Measurements from ENCODE around the gene DPH1. TPM values are rescaled to one million over a fixed set of nuclear protein-coding genes. Genes with fewer than 3 reads are reported as not detected.

Gene DPH1
- total RNA-seq, 2 donors from 2014 or later: 17.2 to 21.6 TPM

DNA sequence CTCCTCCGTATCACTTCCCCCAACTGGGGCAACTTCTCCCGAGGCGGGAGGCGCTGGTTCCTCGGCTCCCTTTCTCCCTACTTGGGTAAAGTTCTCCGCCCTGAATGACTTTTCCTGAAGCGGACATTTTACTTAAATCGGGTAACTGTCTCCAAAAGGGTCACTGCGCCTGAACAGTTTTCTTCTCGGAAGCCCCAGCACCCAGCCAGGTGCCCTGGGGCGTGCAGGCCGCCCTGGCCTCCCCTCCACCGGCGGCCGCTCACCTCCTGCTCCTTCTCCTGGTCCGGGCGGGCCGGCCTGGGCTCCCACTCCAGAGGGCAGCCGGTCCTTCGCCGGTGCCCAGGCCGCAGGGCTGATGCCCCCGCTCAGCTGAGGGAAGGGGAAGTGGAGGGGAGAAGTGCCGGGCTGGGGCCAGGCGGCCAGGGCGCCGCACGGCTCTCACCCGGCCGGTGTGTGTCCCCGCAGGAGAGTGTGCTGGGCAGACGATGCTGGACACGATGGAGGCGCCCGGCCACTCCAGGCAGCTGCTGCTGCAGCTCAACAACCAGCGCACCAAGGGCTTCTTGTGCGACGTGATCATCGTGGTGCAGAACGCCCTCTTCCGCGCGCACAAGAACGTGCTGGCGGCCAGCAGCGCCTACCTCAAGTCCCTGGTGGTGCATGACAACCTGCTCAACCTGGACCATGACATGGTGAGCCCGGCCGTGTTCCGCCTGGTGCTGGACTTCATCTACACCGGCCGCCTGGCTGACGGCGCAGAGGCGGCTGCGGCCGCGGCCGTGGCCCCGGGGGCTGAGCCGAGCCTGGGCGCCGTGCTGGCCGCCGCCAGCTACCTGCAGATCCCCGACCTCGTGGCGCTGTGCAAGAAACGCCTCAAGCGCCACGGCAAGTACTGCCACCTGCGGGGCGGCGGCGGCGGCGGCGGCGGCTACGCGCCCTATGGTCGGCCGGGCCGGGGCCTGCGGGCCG is 26.5 kb downstream of the DPH1 start:
- Histone ChIP-seq H3K27me3 (peaks cover 0 to 12% of the 10 kb centered on the region in 2 donors), H3K9me3 (no peaks in the 10 kb centered on the region), H3K27ac (peak overlapping the region; percentile 85), H3K36me3 (peaks cover 13% of the 10 kb centered on the region), H3K4me3 (peak overlapping the region; percentile 49 to 67), H3K4me1 (peaks cover 0 to 80% of the 10 kb centered on the region in 2 donors)
- TF ChIP-seq, protein P1, sequence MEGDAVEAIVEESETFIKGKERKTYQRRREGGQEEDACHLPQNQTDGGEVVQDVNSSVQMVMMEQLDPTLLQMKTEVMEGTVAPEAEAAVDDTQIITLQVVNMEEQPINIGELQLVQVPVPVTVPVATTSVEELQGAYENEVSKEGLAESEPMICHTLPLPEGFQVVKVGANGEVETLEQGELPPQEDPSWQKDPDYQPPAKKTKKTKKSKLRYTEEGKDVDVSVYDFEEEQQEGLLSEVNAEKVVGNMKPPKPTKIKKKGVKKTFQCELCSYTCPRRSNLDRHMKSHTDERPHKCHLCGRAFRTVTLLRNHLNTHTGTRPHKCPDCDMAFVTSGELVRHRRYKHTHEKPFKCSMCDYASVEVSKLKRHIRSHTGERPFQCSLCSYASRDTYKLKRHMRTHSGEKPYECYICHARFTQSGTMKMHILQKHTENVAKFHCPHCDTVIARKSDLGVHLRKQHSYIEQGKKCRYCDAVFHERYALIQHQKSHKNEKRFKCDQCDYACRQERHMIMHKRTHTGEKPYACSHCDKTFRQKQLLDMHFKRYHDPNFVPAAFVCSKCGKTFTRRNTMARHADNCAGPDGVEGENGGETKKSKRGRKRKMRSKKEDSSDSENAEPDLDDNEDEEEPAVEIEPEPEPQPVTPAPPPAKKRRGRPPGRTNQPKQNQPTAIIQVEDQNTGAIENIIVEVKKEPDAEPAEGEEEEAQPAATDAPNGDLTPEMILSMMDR (IDR thresholded peaks at IDR 0.05): no peak
- no peak for DNase-seq (ENCODE audit: low spot score)

DNA sequence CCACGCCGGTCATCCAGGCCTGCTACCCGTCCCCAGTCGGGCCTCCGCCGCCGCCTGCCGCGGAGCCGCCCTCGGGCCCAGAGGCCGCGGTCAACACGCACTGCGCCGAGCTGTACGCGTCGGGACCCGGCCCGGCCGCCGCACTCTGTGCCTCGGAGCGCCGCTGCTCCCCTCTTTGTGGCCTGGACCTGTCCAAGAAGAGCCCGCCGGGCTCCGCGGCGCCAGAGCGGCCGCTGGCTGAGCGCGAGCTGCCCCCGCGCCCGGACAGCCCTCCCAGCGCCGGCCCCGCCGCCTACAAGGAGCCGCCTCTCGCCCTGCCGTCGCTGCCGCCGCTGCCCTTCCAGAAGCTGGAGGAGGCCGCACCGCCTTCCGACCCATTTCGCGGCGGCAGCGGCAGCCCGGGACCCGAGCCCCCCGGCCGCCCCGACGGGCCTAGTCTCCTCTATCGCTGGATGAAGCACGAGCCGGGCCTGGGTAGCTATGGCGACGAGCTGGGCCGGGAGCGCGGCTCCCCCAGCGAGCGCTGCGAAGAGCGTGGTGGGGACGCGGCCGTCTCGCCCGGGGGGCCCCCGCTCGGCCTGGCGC is 27.3 kb downstream of the DPH1 start:
- peaks cover 15% of the 10 kb centered on the region for H3K36me3 ChIP-seq
- peaks cover 0 to 12% of the 10 kb centered on the region in 2 donors for H3K27me3 ChIP-seq

DNA sequence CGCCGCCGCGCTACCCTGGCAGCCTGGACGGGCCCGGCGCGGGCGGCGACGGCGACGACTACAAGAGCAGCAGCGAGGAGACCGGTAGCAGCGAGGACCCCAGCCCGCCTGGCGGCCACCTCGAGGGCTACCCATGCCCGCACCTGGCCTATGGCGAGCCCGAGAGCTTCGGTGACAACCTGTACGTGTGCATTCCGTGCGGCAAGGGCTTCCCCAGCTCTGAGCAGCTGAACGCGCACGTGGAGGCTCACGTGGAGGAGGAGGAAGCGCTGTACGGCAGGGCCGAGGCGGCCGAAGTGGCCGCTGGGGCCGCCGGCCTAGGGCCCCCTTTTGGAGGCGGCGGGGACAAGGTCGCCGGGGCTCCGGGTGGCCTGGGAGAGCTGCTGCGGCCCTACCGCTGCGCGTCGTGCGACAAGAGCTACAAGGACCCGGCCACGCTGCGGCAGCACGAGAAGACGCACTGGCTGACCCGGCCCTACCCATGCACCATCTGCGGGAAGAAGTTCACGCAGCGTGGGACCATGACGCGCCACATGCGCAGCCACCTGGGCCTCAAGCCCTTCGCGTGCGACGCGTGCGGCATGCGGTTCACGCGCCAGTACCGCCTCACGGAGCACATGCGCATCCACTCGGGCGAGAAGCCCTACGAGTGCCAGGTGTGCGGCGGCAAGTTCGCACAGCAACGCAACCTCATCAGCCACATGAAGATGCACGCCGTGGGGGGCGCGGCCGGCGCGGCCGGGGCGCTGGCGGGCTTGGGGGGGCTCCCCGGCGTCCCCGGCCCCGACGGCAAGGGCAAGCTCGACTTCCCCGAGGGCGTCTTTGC is 28.0 kb downstream of the DPH1 start:
- Histone ChIP-seq H3K27me3 (peaks cover 0 to 12% of the 10 kb centered on the region in 2 donors), H3K9me3 (no peaks in the 10 kb centered on the region), H3K4me1 (peaks cover 0 to 91% of the 10 kb centered on the region in 2 donors), H3K27ac (peak overlapping the region; percentile 75 to 85), H3K4me3 (peak overlapping the region; percentile 6 to 67), H3K36me3 (peaks cover 15% of the 10 kb centered on the region)
- TF ChIP-seq, protein P1 (IDR thresholded peaks at IDR 0.05): no peak
- DNase-seq (ENCODE audit: low spot score): no peak

More for the DNA sequence above, 27.3 kb downstream of the DPH1 start:
- DNase-seq (ENCODE audit: low spot score): no peak
- H3K4me1 ChIP-seq: peaks cover 0 to 84% of the 10 kb centered on the region in 2 donors
- TF ChIP-seq, protein P1 (IDR thresholded peaks at IDR 0.05): no peak
- H3K27ac ChIP-seq: peak overlapping the region; percentile 75 to 85
- H3K9me3 ChIP-seq: no peaks in the 10 kb centered on the region
- peak overlapping the region; percentile 11 to 67 for H3K4me3 ChIP-seq

DNA sequence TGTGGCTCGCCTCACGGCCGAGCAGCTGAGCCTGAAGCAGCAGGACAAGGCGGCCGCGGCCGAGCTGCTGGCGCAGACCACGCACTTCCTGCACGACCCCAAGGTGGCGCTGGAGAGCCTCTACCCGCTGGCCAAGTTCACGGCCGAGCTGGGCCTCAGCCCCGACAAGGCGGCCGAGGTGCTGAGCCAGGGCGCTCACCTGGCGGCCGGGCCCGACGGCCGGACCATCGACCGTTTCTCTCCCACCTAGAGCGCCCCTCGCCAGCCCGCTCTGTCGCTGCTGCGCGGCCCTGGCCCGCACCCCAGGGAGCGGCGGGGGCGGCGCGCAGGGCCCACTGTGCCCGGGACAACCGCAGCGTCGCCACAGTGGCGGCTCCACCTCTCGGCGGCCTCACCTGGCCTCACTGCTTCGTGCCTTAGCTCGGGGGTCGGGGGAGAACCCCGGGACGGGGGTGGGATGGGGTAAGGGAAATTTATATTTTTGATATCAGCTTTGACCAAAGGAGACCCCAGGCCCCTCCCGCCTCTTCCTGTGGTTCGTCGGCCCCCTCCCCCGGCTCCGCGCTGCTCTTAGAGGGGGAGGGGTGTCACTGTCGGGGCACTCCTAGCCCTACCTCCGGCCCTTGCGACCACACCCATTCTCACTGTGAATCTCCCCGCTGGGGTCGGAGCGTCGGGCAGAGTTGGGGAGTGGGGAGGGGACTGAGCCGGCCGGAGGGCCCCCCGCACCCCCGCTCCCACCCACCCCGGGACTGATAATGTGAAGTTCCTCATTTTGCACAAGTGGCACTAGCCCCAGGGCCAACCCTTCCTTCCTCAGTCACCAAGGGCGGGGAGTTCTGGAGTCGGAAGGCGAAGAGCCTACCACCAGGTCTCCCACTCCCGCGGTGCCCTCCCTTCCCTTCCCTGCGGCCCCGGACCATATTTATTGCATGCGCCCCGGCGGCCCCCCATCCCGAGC is 28.9 kb downstream of the DPH1 start:
- H3K27me3 ChIP-seq: peaks cover 0 to 12% of the 10 kb centered on the region in 2 donors
- TF ChIP-seq, protein P1 (IDR thresholded peaks at IDR 0.05): peak; percentile 64 to 86
- peak overlapping the region; percentile 6 to 67 for H3K4me3 ChIP-seq
- no peak for DNase-seq (ENCODE audit: low spot score)
- H3K4me1 ChIP-seq: peaks cover 0 to 92% of the 10 kb centered on the region in 2 donors
- H3K36me3 ChIP-seq: peaks cover 19% of the 10 kb centered on the region
- peak overlapping the region; percentile 75 to 85 for H3K27ac ChIP-seq
- no peaks in the 10 kb centered on the region for H3K9me3 ChIP-seq
